H1 (cell line): ENCODE data around the gene STX16. TPM values are rescaled to one million over a fixed set of nuclear protein-coding genes. Genes with fewer than 3 reads are reported as not detected.
A peak's percentile ranks its signal among the peaks of the same experiment; 100 is the strongest.

ENCODE experiments used
- CTCF ChIA-PET: fragments of 300-600 bp; sonication (Branson Sonifier 250); formaldehyde crosslinking; loops from one replicate; lab custom pipeline; 2021; ENCODE audit not compliant: partially characterized antibody; lab: Charles Lee
- POLR2A ChIA-PET: fragments of 300-600 bp; sonication (Branson Sonifier 250); formaldehyde crosslinking; loops from one replicate; lab custom pipeline; 2021; ENCODE audit warnings: inconsistent platforms; ENCODE audit not compliant: partially characterized antibody; lab: Charles Lee
- DNase-seq, 2 experiments: peaks; one replicate each; pipeline versions ENCODE4 v3.0.0 to v3.0.0-alpha.2; 2010 to 2022; ENCODE audit warnings: low spot score in 2 of 2, low read depth in 1 of 2, mixed read lengths in 1 of 2
- FAIRE-seq: peaks from 2 replicates; lab custom pipeline; 2011; peaks lifted over from hg19 to GRCh38; lab: Jason Lieb, UNC
- H2AFZ ChIP-seq: 2 replicates; pipeline ENCODE4 v1.8.1; 2012; ENCODE audit warnings: low read length, inconsistent platforms
- H2AK5ac ChIP-seq: 2 replicates; pipeline ENCODE4 v1.6.1; 2013; ENCODE audit warnings: low read depth, low read length
- H2BK120ac ChIP-seq: replicated peaks from 2 replicates; pipeline ENCODE3; 2013; ENCODE audit warnings: low read depth, low read length, inconsistent platforms
- H2BK12ac ChIP-seq: 2 replicates; pipeline ENCODE4 v1.6.1; 2013; ENCODE audit warnings: low read depth, low read length
- H2BK15ac ChIP-seq: 2 replicates; pipeline ENCODE4 v1.6.1; 2013; ENCODE audit warnings: low read length
- H2BK20ac ChIP-seq: 2 replicates; pipeline ENCODE4 v1.6.1; 2013; ENCODE audit warnings: low read length
- H2BK5ac ChIP-seq: 2 replicates; pipeline ENCODE4 v1.6.1; 2013; ENCODE audit warnings: low read depth, low read length
- H3K14ac ChIP-seq: 2 replicates; pipeline ENCODE4 v1.6.1; 2013; ENCODE audit warnings: inconsistent platforms; ENCODE audit not compliant: insufficient read length
- H3K18ac ChIP-seq: 2 replicates; pipeline ENCODE4 v1.6.1; 2013; ENCODE audit warnings: low read length; ENCODE audit errors: extremely low read depth
- H3K23ac ChIP-seq: 2 replicates; pipeline ENCODE4 v1.6.1; 2013; ENCODE audit warnings: inconsistent platforms; ENCODE audit not compliant: insufficient read length
- H3K23me2 ChIP-seq: 2 replicates; pipeline ENCODE4 v1.6.1; 2013; ENCODE audit warnings: low read depth, low read length
- H3K27ac ChIP-seq: 2 replicates; pipeline ENCODE4 v1.6.1; 2011; ENCODE audit warnings: low read depth, low read length, inconsistent platforms
- H3K27me3 ChIP-seq, 4 experiments: replicated peaks in 1 of 4; 1 replicate in 1 of 4; 2 replicates in 3 of 4; pipeline versions ENCODE4 v1.6.1 to v1.8.1; 2011 to 2013; ENCODE audit warnings: low read length in 3 of 4, mild to moderate bottlenecking in 3 of 4, inconsistent platforms in 2 of 4, mixed read lengths in 2 of 4, moderate library complexity in 1 of 4; ENCODE audit not compliant: control insufficient read depth in 3 of 4, insufficient read depth in 3 of 4; ENCODE audit errors: extremely low read depth in 1 of 4
- H3K36me3 ChIP-seq, 4 experiments: 2 replicates each; pipeline versions ENCODE4 v1.6.1 to v1.8.1; 2011 to 2013; ENCODE audit warnings: mild to moderate bottlenecking in 4 of 4, low read length in 3 of 4, moderate library complexity in 2 of 4, control low read depth in 1 of 4, inconsistent platforms in 1 of 4; ENCODE audit not compliant: insufficient read depth in 4 of 4, control insufficient read depth in 2 of 4
- H3K4ac ChIP-seq: replicated peaks from 2 replicates; pipeline ENCODE3; 2013; ENCODE audit warnings: low read length, low read depth, mixed read lengths, inconsistent platforms; ENCODE audit not compliant: insufficient read length
- H3K4me1 ChIP-seq, 4 experiments: replicated peaks in 1 of 4; 1 replicate in 1 of 4; 2 replicates in 3 of 4; pipeline versions ENCODE4 v1.6.1 to v1.8.1; 2011 to 2013; ENCODE audit warnings: low read length in 3 of 4, inconsistent platforms in 2 of 4, mixed read lengths in 1 of 4; ENCODE audit not compliant: insufficient read depth in 4 of 4, control insufficient read depth in 3 of 4
- H3K4me2 ChIP-seq, 2 experiments: 2 replicates each; pipeline versions ENCODE4 v1.6.1 to v1.8.1; 2011 to 2013; ENCODE audit warnings: low read depth in 2 of 2, low read length in 2 of 2, control low read depth in 1 of 2, inconsistent platforms in 1 of 2, mild to moderate bottlenecking in 1 of 2; ENCODE audit not compliant: insufficient read depth in 1 of 2
- H3K4me3 ChIP-seq, 4 experiments: fragments of 200-600, 300-600 bp in 1 of 4; sonication (generic), shearing (Covaris generic), sonication (Bioruptor Twin) in 1 of 4; 2 replicates each; pipeline versions ENCODE4 v1.5.1 to v1.8.1; 2011 to 2016; ENCODE audit warnings: low read length in 4 of 4, low read depth in 3 of 4, control low read depth in 2 of 4, inconsistent platforms in 2 of 4, mild to moderate bottlenecking in 2 of 4, mixed read lengths in 1 of 4, moderate library complexity in 1 of 4; ENCODE audit not compliant: insufficient read depth in 2 of 4; ENCODE audit errors: extremely low read depth in 1 of 4
- H3K56ac ChIP-seq: replicated peaks from 2 replicates; pipeline ENCODE3; 2013; ENCODE audit warnings: low read depth, mild to moderate bottlenecking, mixed read lengths, low read length, inconsistent platforms; ENCODE audit not compliant: insufficient read length
- H3K79me1 ChIP-seq: 2 replicates; pipeline ENCODE4 v1.6.1; 2013; ENCODE audit warnings: low read depth, low read length, control low read depth
- H3K79me2 ChIP-seq, 2 experiments: 2 replicates each; pipeline versions ENCODE4 v1.6.1 to v1.8.1; 2012 to 2013; ENCODE audit warnings: low read length in 2 of 2, mild to moderate bottlenecking in 2 of 2, inconsistent platforms in 1 of 2; ENCODE audit not compliant: insufficient read depth in 2 of 2, control insufficient read depth in 1 of 2
- H3K9ac ChIP-seq, 4 experiments: replicated peaks in 1 of 4; 1 replicate in 1 of 4; 2 replicates in 3 of 4; pipeline versions ENCODE4 v1.6.1 to v1.8.1; 2011 to 2013; ENCODE audit warnings: low read depth in 3 of 4, low read length in 3 of 4, control low read depth in 2 of 4, mild to moderate bottlenecking in 2 of 4, moderate library complexity in 2 of 4, inconsistent platforms in 1 of 4; ENCODE audit errors: extremely low read depth in 1 of 4
- H3K9me3 ChIP-seq, 2 experiments: 2 replicates each; pipeline versions ENCODE4 v1.6.1 to v1.8.1; 2012 to 2013; ENCODE audit warnings: mild to moderate bottlenecking in 2 of 2, moderate library complexity in 2 of 2, control low read depth in 1 of 2, inconsistent platforms in 1 of 2, low read depth in 1 of 2, low read length in 1 of 2, mixed read lengths in 1 of 2; ENCODE audit not compliant: insufficient read depth in 2 of 2
- H4K20me1 ChIP-seq, 2 experiments: replicated peaks in 1 of 2; 2 replicates each; pipeline versions ENCODE3 to v1.8.1; 2011 to 2013; ENCODE audit warnings: inconsistent platforms in 2 of 2, low read length in 2 of 2, mild to moderate bottlenecking in 1 of 2; ENCODE audit not compliant: insufficient read depth in 2 of 2, control insufficient read depth in 1 of 2
- H4K5ac ChIP-seq: 2 replicates; pipeline ENCODE4 v1.6.1; 2013; ENCODE audit warnings: low read length, low read depth, mixed read lengths, inconsistent platforms; ENCODE audit not compliant: insufficient read length
- H4K8ac ChIP-seq: 2 replicates; pipeline ENCODE4 v1.8.0; 2013; ENCODE audit warnings: mild to moderate bottlenecking, moderate library complexity, low read length, inconsistent platforms; ENCODE audit not compliant: insufficient read depth; ENCODE audit errors: extremely low read depth
- H4K91ac ChIP-seq: replicated peaks from 2 replicates; pipeline ENCODE3; 2013; ENCODE audit warnings: low read length, mixed read lengths, inconsistent platforms; ENCODE audit not compliant: insufficient read length
- KDM5A ChIP-seq: fragments of 200-600 bp; IDR thresholded peaks from 2 replicates; pipeline ENCODE4 v1.7.1; 2012; ENCODE audit warnings: mild to moderate bottlenecking, low read length, inconsistent platforms, mixed read lengths
- TBP ChIP-seq: IDR thresholded peaks from 2 replicates; pipeline ENCODE4 v1.6.1; 2011; ENCODE audit warnings: low read depth, low read length, improper control_type of control experiment
- WGBS, 2 experiments: shearing (Covaris generic) in 1 of 2; methylation state at CpG; one replicate each; pipeline versions ENCODE4 v1.1.6 to v1.1.7; 2013 to 2015; ENCODE audit warnings: low lambda C conversion rate in 2 of 2, mixed read lengths in 2 of 2, inconsistent platforms in 1 of 2, low coverage in 1 of 2, missing lambda C conversion rate in 1 of 2; ENCODE audit not compliant: insufficient replicate concordance in 2 of 2, insufficient coverage in 1 of 2, insufficient read length in 1 of 2; ENCODE audit errors: extremely low coverage in 1 of 2, missing lambda C conversion rate in 1 of 2; 5-methylcytosine and 5-hydroxymethylcytosine counted together
- polyA plus RNA-seq, 7 experiments: library from polyadenylated mRNA; depleted of rRNA in 3 of 7; stranded (reverse) in 5 of 7; unstranded in 2 of 7; fragments of >200 nt in 5 of 7; fragments of 200-250 nt in 2 of 7; gene quantifications; 1 replicate in 5 of 7; 2 replicates in 1 of 7; 4 replicates in 1 of 7; pipeline versions ENCODE4 v1.2.1 to v1.2.3, GENCODE V29; 2011 to 2013; ENCODE audit warnings: missing spikeins in 2 of 7, mixed read lengths in 2 of 7
- total RNA-seq: library from RNA; stranded (reverse); fragmentation: NEBNext Ultra II Directional; extraction: Animal tissue kit (Norgen Biotek cat#: 25700); gene quantifications from 2 replicates; pipeline ENCODE4 v1.2.1, GENCODE V29; 2021

STX16 gene
- total and polyA plus RNA-seq, 2 of the 8 experiments (the other 6 are each of a cell fraction or from before 2014, with no cell fraction given) = 45.2 to 61.6 TPM

- Histone ChIP-seq H3K27ac (no peak overlapping the region), H3K23ac (no peak overlapping the region), H2AK5ac (peak overlapping the region; percentile 39; the same call in 1 of the 2 replicates), H3K9me3 (no peaks in the 10 kb centered on the region), H4K91ac (no peak overlapping the region), H3K4ac (no peak overlapping the region), H3K4me2 (no peak overlapping the region), H3K4me3 (no peak overlapping the region), H2AFZ (no peak overlapping the region), H3K14ac (no peak overlapping the region), H4K20me1 (peaks cover 0 to under 1% of the 10 kb centered on the region in 2 experiments), H3K27me3 (no peaks in the 10 kb centered on the region), H2BK12ac (no peak overlapping the region), H2BK5ac (no peak overlapping the region)
- FAIRE-seq = no peak
- ChIA-PET CTCF (interaction anchor here (0.6 to 4.3 kb wide), 5 partner anchors 14 to 231 kb away, joined by 3 to 16 read pairs (median 3); partner anchors contain the start of gene STX16), POLR2A (interaction anchor here (0.9 to 10.9 kb wide), 9 partner anchors 9 to 120 kb away, joined by 3 to 188 read pairs (median 4); partner anchors contain the start of gene STX16)
- 94% methylated on average over 24 of the region's 24 CpGs; no CpG with 5 or more reads in 1 of the 2 experiments for WGBS, 2 experiments
- TF ChIP-seq KDM5A (no peak), TBP (no peak)
- TF ChIP-seq, all 59 proteins: peak for 0
- Histone ChIP-seq H3K9ac (no peak overlapping the region), H2BK15ac (no peak overlapping the region), H3K4me1 (no peaks in the 10 kb centered on the region; a peak in 2 of 7 replicates), H4K8ac (peak overlapping the region; percentile 68; the same call in 1 of the 2 replicates), H3K79me1 (no peaks in the 10 kb centered on the region), H3K36me3 (no peaks in the 10 kb centered on the region), H3K56ac (no peak overlapping the region), H4K5ac (no peak overlapping the region), H3K18ac (no peak overlapping the region), H3K79me2 (no peaks in the 10 kb centered on the region), H2BK120ac (no peak overlapping the region), H2BK20ac (no peak overlapping the region), H3K23me2 (no peaks in the 10 kb centered on the region)
- no peak for DNase-seq
Observed at GRCh38 chr20:58713801-58714339, 62.8 kb downstream of the STX16 start.
